ENCODE results near the gene CLINT1.

DNA sequence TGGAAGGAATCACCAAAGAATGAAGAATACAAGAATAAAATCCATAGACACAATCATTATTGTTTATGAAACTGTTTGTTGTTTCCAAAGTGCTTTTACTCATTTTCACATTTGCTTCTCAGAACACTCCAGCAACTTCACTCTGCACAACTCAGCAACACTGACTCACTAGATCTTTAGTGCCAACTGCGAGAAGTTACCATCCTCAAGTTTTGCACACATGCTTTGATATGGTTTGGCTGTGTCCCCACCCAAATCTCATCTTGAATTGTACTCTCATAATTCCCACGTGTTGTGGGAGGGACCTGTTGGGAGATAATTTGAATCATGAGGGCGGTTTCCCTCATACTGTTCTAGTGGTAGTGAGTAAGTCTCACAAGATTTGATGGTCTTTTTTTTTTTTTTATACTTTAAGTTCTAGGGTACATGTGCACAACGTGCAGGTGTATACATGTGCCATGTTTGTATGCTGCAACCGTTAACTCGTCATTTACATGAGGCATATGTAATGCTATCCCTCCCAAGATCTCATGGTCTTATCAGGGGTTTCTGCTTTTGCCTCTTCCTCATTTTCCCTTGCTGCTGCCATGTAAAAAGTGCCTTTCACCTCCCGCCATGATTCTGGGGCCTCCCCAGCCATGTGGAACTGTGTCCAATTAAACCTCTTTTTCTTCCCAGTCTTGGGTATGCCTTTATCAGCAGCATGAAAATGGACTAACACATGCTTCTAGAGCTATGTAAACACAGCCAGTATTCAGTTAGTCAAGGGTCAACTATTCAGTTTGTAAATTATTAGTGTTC lies 36.9 kb downstream of the CLINT1 start:
- TF ChIP-seq, protein P1, sequence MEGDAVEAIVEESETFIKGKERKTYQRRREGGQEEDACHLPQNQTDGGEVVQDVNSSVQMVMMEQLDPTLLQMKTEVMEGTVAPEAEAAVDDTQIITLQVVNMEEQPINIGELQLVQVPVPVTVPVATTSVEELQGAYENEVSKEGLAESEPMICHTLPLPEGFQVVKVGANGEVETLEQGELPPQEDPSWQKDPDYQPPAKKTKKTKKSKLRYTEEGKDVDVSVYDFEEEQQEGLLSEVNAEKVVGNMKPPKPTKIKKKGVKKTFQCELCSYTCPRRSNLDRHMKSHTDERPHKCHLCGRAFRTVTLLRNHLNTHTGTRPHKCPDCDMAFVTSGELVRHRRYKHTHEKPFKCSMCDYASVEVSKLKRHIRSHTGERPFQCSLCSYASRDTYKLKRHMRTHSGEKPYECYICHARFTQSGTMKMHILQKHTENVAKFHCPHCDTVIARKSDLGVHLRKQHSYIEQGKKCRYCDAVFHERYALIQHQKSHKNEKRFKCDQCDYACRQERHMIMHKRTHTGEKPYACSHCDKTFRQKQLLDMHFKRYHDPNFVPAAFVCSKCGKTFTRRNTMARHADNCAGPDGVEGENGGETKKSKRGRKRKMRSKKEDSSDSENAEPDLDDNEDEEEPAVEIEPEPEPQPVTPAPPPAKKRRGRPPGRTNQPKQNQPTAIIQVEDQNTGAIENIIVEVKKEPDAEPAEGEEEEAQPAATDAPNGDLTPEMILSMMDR (conservative IDR thresholded peaks at IDR 0.05; ENCODE audit: low read depth in 2 of 2) = no peak
- no peak for TF ChIP-seq POLR2AphosphoS5 (IDR thresholded peaks at IDR 0.05; ENCODE audit: low read depth)
- TF ChIP-seq, protein P2, sequence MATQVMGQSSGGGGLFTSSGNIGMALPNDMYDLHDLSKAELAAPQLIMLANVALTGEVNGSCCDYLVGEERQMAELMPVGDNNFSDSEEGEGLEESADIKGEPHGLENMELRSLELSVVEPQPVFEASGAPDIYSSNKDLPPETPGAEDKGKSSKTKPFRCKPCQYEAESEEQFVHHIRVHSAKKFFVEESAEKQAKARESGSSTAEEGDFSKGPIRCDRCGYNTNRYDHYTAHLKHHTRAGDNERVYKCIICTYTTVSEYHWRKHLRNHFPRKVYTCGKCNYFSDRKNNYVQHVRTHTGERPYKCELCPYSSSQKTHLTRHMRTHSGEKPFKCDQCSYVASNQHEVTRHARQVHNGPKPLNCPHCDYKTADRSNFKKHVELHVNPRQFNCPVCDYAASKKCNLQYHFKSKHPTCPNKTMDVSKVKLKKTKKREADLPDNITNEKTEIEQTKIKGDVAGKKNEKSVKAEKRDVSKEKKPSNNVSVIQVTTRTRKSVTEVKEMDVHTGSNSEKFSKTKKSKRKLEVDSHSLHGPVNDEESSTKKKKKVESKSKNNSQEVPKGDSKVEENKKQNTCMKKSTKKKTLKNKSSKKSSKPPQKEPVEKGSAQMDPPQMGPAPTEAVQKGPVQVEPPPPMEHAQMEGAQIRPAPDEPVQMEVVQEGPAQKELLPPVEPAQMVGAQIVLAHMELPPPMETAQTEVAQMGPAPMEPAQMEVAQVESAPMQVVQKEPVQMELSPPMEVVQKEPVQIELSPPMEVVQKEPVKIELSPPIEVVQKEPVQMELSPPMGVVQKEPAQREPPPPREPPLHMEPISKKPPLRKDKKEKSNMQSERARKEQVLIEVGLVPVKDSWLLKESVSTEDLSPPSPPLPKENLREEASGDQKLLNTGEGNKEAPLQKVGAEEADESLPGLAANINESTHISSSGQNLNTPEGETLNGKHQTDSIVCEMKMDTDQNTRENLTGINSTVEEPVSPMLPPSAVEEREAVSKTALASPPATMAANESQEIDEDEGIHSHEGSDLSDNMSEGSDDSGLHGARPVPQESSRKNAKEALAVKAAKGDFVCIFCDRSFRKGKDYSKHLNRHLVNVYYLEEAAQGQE (IDR thresholded peaks at IDR 0.05; ENCODE audit: unreplicated experiment) = no peak
- TF ChIP-seq, protein P3, sequence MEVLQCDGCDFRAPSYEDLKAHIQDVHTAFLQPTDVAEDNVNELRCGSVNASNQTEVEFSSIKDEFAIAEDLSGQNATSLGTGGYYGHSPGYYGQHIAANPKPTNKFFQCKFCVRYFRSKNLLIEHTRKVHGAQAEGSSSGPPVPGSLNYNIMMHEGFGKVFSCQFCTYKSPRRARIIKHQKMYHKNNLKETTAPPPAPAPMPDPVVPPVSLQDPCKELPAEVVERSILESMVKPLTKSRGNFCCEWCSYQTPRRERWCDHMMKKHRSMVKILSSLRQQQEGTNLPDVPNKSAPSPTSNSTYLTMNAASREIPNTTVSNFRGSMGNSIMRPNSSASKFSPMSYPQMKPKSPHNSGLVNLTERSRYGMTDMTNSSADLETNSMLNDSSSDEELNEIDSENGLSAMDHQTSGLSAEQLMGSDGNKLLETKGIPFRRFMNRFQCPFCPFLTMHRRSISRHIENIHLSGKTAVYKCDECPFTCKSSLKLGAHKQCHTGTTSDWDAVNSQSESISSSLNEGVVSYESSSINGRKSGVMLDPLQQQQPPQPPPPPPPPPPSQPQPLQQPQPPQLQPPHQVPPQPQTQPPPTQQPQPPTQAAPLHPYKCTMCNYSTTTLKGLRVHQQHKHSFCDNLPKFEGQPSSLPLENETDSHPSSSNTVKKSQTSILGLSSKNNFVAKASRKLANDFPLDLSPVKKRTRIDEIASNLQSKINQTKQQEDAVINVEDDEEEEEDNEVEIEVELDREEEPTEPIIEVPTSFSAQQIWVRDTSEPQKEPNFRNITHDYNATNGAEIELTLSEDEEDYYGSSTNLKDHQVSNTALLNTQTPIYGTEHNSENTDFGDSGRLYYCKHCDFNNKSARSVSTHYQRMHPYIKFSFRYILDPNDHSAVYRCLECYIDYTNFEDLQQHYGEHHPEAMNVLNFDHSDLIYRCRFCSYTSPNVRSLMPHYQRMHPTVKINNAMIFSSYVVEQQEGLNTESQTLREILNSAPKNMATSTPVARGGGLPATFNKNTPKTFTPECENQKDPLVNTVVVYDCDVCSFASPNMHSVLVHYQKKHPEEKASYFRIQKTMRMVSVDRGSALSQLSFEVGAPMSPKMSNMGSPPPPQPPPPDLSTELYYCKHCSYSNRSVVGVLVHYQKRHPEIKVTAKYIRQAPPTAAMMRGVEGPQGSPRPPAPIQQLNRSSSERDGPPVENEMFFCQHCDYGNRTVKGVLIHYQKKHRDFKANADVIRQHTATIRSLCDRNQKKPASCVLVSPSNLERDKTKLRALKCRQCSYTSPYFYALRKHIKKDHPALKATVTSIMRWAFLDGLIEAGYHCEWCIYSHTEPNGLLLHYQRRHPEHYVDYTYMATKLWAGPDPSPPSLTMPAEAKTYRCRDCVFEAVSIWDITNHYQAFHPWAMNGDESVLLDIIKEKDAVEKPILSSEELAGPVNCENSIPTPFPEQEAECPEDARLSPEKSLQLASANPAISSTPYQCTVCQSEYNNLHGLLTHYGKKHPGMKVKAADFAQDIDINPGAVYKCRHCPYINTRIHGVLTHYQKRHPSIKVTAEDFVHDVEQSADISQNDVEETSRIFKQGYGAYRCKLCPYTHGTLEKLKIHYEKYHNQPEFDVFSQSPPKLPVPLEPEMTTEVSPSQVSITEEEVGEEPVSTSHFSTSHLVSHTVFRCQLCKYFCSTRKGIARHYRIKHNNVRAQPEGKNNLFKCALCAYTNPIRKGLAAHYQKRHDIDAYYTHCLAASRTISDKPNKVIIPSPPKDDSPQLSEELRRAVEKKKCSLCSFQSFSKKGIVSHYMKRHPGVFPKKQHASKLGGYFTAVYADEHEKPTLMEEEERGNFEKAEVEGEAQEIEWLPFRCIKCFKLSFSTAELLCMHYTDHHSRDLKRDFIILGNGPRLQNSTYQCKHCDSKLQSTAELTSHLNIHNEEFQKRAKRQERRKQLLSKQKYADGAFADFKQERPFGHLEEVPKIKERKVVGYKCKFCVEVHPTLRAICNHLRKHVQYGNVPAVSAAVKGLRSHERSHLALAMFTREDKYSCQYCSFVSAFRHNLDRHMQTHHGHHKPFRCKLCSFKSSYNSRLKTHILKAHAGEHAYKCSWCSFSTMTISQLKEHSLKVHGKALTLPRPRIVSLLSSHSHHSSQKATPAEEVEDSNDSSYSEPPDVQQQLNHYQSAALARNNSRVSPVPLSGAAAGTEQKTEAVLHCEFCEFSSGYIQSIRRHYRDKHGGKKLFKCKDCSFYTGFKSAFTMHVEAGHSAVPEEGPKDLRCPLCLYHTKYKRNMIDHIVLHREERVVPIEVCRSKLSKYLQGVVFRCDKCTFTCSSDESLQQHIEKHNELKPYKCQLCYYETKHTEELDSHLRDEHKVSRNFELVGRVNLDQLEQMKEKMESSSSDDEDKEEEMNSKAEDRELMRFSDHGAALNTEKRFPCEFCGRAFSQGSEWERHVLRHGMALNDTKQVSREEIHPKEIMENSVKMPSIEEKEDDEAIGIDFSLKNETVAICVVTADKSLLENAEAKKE (CRISPR knock-in tag; IDR thresholded peaks at IDR 0.05) = no peak
- no peak for TF ChIP-seq CREB1 (CRISPR knock-in tag; IDR thresholded peaks at IDR 0.05; ENCODE audit: low read depth)
